ENCODE data around the gene GPALPP1.
"Not testable (repeated sequence)": the region's sequence is repeated elsewhere in the genome, so short reads cannot be mapped to it uniquely, and the experiment has no call there.

Gene GPALPP1

DNA sequence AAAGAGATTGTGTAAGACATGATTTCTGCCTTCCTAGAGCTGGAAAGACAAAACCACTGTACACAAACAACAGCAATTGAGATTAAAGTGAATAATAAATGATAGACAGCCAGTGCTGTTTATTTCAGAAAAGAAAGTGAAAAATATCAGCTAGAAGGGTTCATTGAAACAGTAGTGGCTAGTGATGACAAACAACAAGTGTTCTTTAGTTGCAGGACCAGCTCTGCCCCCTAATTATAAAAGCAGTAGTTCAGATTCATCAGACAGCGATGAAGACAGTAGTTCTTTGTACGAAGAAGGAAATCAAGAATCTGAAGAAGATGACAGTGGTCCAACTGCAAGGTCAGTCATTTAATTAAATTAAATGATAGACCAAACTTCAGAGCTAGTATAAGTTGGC, 14.8 kb downstream of the GPALPP1 start:
- Histone ChIP-seq H3K27ac (ENCODE audit: low read length) (no peak overlapping the region), H3K4me3 (ENCODE audit: low read length) (no peak overlapping the region), H3K36me3 (ENCODE audit: control insufficient read depth, insufficient read depth, low read length) (no peaks in the 10 kb centered on the region; the same call in 1 of the 2 replicates), H3K4me1 (ENCODE audit: control insufficient read depth, insufficient read depth, low read length) (no peaks in the 10 kb centered on the region), H3K27me3 (ENCODE audit: control insufficient read depth, insufficient read depth, low read length) (no peaks in the 10 kb centered on the region), H3K9me3 (ENCODE audit: control insufficient read depth, insufficient read depth, low read length) (no peaks in the 10 kb centered on the region)
- DNase-seq (ENCODE audit: low read depth, low spot score) = no peak
- no CpG with 5 or more reads among the region's 2 CpGs for WGBS (ENCODE audit: insufficient coverage, insufficient read length)

- no peak for DNase-seq (ENCODE audit: low read depth, low spot score)
- H3K27me3 ChIP-seq (ENCODE audit: control insufficient read depth, insufficient read depth, low read length) = no peaks in the 10 kb centered on the region
- no peaks in the 10 kb centered on the region for H3K9me3 ChIP-seq (ENCODE audit: control insufficient read depth, insufficient read depth, low read length)
- H3K4me3 ChIP-seq (ENCODE audit: low read length) = no peak overlapping the region
- no peaks in the 10 kb centered on the region; the same call in 1 of the 2 replicates for H3K36me3 ChIP-seq (ENCODE audit: control insufficient read depth, insufficient read depth, low read length)
- no peaks in the 10 kb centered on the region for H3K4me1 ChIP-seq (ENCODE audit: control insufficient read depth, insufficient read depth, low read length)
- no peak overlapping the region for H3K27ac ChIP-seq (ENCODE audit: low read length)
These were observed 17.9 kb downstream of the GPALPP1 start for GRCh38 chr13:45007225-45007624.

DNA sequence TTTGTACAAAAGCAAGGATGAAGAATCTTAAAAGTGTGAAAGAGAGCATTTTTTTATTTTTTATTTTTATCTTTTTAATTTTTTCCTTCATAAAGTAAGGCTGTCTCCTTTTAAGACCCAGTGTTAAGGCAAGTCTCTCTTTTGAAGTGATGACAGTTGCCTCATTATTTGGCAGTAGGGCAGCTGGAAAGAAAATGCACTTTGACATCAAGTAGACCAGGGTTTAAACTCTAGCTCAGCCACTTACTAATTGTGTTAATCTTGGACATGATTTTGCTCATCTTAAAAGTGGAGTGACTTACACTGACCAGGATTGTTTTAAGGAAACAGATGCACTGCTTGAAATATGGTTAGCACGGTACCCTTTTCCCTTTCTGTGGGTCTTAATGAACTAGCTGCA, 18.5 kb downstream of the GPALPP1 start:
- DNase-seq (ENCODE audit: low read depth, low spot score) = no peak
- H3K9me3 ChIP-seq (ENCODE audit: control insufficient read depth, insufficient read depth, low read length) = no peaks in the 10 kb centered on the region
- no peaks in the 10 kb centered on the region for H3K27me3 ChIP-seq (ENCODE audit: control insufficient read depth, insufficient read depth, low read length)
- no peak overlapping the region for H3K4me3 ChIP-seq (ENCODE audit: low read length)
- no peaks in the 10 kb centered on the region for H3K4me1 ChIP-seq (ENCODE audit: control insufficient read depth, insufficient read depth, low read length)
- H3K27ac ChIP-seq (ENCODE audit: low read length) = no peak overlapping the region
- no peaks in the 10 kb centered on the region for H3K36me3 ChIP-seq (ENCODE audit: control insufficient read depth, insufficient read depth, low read length)
- no CpG with 5 or more reads among the region's 1 CpG for WGBS (ENCODE audit: insufficient coverage, insufficient read length)

DNA sequence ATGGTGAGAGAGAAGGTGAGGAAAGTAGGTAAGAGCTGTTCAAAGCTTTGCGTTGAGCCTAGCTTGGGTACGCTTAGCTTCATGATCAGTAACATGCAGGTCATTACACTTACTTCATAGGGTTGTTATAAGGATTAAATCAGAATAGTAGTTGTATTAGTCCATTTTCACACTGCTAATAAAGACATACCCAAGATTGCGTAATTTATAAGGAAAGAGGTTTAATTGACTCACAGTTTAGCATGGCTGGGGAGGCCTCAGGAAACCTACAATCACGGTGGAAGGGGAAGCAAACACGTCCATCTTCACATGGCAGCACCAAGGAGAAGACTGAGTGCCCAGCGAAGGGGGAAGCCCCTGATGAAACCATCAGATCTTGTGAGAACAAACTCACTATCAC, 21.9 kb downstream of the GPALPP1 start:
- WGBS (ENCODE audit: insufficient coverage, insufficient read length) = no CpG with 5 or more reads among the region's 6 CpGs
- H3K27ac ChIP-seq (ENCODE audit: low read length) = no peak overlapping the region
- no peak overlapping the region for H3K4me3 ChIP-seq (ENCODE audit: low read length)
- H3K9me3 ChIP-seq (ENCODE audit: control insufficient read depth, insufficient read depth, low read length) = no peaks in the 10 kb centered on the region
- H3K4me1 ChIP-seq (ENCODE audit: control insufficient read depth, insufficient read depth, low read length) = no peaks in the 10 kb centered on the region
- no peaks in the 10 kb centered on the region; the same call in 1 of the 2 replicates for H3K36me3 ChIP-seq (ENCODE audit: control insufficient read depth, insufficient read depth, low read length)
- no peaks in the 10 kb centered on the region for H3K27me3 ChIP-seq (ENCODE audit: control insufficient read depth, insufficient read depth, low read length)
- no peak for DNase-seq (ENCODE audit: low read depth, low spot score)

DNA sequence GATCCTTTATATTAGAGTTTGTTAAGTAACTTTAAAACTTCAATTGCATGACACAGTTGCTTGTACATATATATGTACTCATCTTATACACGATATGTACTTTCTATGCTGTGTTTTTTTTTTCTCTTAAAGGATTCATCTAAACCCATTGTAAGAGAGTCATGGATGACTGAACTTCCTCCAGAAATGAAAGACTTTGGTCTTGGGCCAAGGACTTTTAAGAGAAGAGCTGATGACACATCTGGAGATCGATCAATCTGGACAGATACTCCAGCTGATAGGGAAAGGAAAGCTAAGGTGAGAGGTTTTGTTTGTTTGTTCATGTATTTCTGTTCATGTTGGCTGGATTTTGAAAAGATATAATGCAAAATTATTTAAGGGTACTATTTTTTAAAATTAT, 26.0 kb downstream of the GPALPP1 start:
- Histone ChIP-seq H3K27me3 (ENCODE audit: control insufficient read depth, insufficient read depth, low read length) (no peaks in the 10 kb centered on the region), H3K4me3 (ENCODE audit: low read length) (no peak overlapping the region), H3K27ac (ENCODE audit: low read length) (no peak overlapping the region), H3K9me3 (ENCODE audit: control insufficient read depth, insufficient read depth, low read length) (no peaks in the 10 kb centered on the region), H3K36me3 (ENCODE audit: control insufficient read depth, insufficient read depth, low read length) (no peaks in the 10 kb centered on the region; the same call in 1 of the 2 replicates), H3K4me1 (ENCODE audit: control insufficient read depth, insufficient read depth, low read length) (no peaks in the 10 kb centered on the region)
- no CpG with 5 or more reads among the region's 2 CpGs for WGBS (ENCODE audit: insufficient coverage, insufficient read length)
- no peak for DNase-seq (ENCODE audit: low read depth, low spot score)

DNA sequence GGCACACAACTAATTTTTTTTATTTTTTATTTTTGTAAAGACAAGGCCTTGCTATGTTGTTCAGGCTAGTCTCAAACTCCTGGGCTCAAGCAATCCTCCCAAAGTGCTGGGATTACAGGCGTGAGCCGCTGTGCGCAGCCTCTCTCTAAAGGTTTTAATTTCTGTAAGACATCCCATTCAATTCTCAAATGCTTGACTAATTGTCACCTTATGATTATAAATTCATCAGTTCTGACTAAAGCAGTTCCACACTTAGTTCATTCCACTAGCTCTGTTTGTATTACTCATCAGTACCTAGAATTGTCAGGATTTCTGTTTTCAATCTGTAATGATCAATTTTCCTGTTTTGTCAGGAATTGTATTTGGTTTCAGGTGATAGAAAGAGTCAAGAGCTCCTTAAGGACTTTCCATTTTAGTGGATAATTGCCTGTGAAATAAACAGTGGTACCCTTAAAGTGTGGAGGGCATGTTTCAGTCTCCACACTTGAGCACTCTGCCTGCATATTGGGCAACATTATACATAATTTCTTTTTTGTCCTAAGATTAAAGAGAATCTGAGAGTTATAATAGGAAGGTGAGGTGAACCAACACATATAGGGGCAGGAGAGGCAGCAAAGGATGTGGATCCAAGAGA, 27.6 kb downstream of the GPALPP1 start:
- WGBS (ENCODE audit: insufficient coverage, insufficient read length) = no CpG with 5 or more reads among the region's 3 CpGs
- H3K27ac ChIP-seq (ENCODE audit: low read length) = no peak overlapping the region
- no peaks in the 10 kb centered on the region for H3K27me3 ChIP-seq (ENCODE audit: control insufficient read depth, insufficient read depth, low read length)
- no peaks in the 10 kb centered on the region; the same call in 1 of the 2 replicates for H3K36me3 ChIP-seq (ENCODE audit: control insufficient read depth, insufficient read depth, low read length)
- no peak for DNase-seq (ENCODE audit: low read depth, low spot score)
- no peak overlapping the region for H3K4me3 ChIP-seq (ENCODE audit: low read length)
- no peaks in the 10 kb centered on the region for H3K9me3 ChIP-seq (ENCODE audit: control insufficient read depth, insufficient read depth, low read length)
- no peaks in the 10 kb centered on the region for H3K4me1 ChIP-seq (ENCODE audit: control insufficient read depth, insufficient read depth, low read length)

DNA sequence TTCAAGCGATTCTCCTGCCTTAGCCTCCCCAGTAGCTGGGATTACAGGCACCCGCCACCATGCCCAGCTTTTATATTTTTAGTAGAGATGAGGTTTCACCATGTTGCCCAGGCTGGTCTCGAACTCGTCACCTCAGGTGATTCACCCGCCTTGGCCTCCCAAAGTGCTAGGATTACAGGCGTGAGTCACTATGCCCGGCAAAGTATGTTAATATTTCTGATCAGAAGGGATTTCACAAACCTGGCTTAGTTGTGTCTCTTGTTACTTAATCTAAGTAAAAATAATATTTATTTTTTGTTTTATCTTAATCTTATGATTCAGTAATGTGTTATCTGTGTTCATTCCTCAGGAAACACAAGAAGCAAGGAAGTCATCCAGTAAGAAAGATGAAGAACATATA, 30.6 kb downstream of the GPALPP1 start:
- WGBS (ENCODE audit: insufficient coverage, insufficient read length) = no CpG with 5 or more reads among the region's 7 CpGs
- DNase-seq (ENCODE audit: low read depth, low spot score); H3K9me3 ChIP-seq (ENCODE audit: control insufficient read depth, insufficient read depth, low read length); H3K27me3 ChIP-seq (ENCODE audit: control insufficient read depth, insufficient read depth, low read length); H3K4me3 ChIP-seq (ENCODE audit: low read length); H3K36me3 ChIP-seq (ENCODE audit: control insufficient read depth, insufficient read depth, low read length); H3K27ac ChIP-seq (ENCODE audit: low read length); H3K4me1 ChIP-seq (ENCODE audit: control insufficient read depth, insufficient read depth, low read length): not testable (repeated sequence)

DNA sequence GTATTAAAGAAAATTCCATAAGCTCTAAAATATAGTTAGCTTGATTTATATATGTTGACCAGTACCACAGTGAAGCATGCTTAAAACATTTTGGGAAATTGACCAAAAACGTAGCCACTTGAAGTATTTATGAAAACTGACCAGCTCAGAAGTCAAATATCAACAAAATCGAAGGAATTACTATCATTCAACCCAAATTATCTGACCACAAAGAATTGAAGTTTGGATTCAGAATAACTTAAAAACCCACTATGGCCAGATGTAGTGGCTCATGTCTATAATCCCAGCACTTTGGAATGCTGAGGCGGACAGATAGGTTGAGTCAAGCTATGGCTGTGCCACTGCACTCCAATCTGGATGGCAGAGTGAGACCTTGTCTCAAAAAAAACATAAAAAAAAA, 31.9 kb downstream of the GPALPP1 start:
- no peaks in the 10 kb centered on the region for H3K27me3 ChIP-seq (ENCODE audit: control insufficient read depth, insufficient read depth, low read length)
- no peaks in the 10 kb centered on the region for H3K9me3 ChIP-seq (ENCODE audit: control insufficient read depth, insufficient read depth, low read length)
- no peak for DNase-seq (ENCODE audit: low read depth, low spot score)
- no peak overlapping the region for H3K4me3 ChIP-seq (ENCODE audit: low read length)
- H3K27ac ChIP-seq (ENCODE audit: low read length) = no peak overlapping the region
- no peaks in the 10 kb centered on the region for H3K4me1 ChIP-seq (ENCODE audit: control insufficient read depth, insufficient read depth, low read length)
- no peaks in the 10 kb centered on the region for H3K36me3 ChIP-seq (ENCODE audit: control insufficient read depth, insufficient read depth, low read length)
- no CpG with 5 or more reads among the region's 3 CpGs for WGBS (ENCODE audit: insufficient coverage, insufficient read length)

GRCh38 chr13:45024847-45025246, 35.5 kb downstream of the GPALPP1 start:
- WGBS (ENCODE audit: insufficient coverage, insufficient read length) = no CpG with 5 or more reads among the region's 2 CpGs
- Histone ChIP-seq H3K36me3 (ENCODE audit: control insufficient read depth, insufficient read depth, low read length) (no peaks in the 10 kb centered on the region), H3K27ac (ENCODE audit: low read length) (no peak overlapping the region), H3K4me3 (ENCODE audit: low read length) (no peak overlapping the region), H3K9me3 (ENCODE audit: control insufficient read depth, insufficient read depth, low read length) (no peaks in the 10 kb centered on the region), H3K27me3 (ENCODE audit: control insufficient read depth, insufficient read depth, low read length) (no peaks in the 10 kb centered on the region), H3K4me1 (ENCODE audit: control insufficient read depth, insufficient read depth, low read length) (no peaks in the 10 kb centered on the region)
- no peak for DNase-seq (ENCODE audit: low read depth, low spot score)

DNA sequence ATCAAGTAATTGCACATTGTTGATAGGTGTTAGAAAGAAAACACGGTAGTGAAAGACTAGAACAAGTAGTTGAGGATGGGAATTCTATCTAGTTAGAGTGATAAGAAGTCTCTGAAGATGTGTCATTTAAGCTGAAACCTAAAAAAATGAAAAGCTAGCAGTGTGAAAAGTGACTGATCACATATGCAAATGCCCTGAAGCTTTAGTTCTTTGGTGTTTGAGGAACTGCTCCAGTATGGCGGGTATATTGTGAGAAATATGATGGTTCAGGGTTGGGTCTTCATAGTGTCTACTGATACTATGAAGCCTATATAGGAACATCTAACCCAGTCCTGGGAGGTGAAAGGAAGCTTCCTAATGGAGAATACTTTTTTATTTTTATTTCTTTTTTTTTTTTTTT, 45.0 kb downstream of the GPALPP1 start:
- no CpG with 5 or more reads among the region's 2 CpGs for WGBS (ENCODE audit: insufficient coverage, insufficient read length)
- H3K27ac ChIP-seq (ENCODE audit: low read length) = no peak overlapping the region
- no peaks in the 10 kb centered on the region for H3K4me1 ChIP-seq (ENCODE audit: control insufficient read depth, insufficient read depth, low read length)
- DNase-seq (ENCODE audit: low read depth, low spot score) = no peak
- H3K36me3 ChIP-seq (ENCODE audit: control insufficient read depth, insufficient read depth, low read length) = no peaks in the 10 kb centered on the region
- no peaks in the 10 kb centered on the region for H3K9me3 ChIP-seq (ENCODE audit: control insufficient read depth, insufficient read depth, low read length)
- H3K4me3 ChIP-seq (ENCODE audit: low read length) = no peak overlapping the region
- no peaks in the 10 kb centered on the region for H3K27me3 ChIP-seq (ENCODE audit: control insufficient read depth, insufficient read depth, low read length)

GRCh38 chr13:45036206-45036605, 46.9 kb downstream of the GPALPP1 start:
- Histone ChIP-seq H3K4me3 (ENCODE audit: low read length) (no peak overlapping the region), H3K4me1 (ENCODE audit: control insufficient read depth, insufficient read depth, low read length) (no peaks in the 10 kb centered on the region), H3K27me3 (ENCODE audit: control insufficient read depth, insufficient read depth, low read length) (no peaks in the 10 kb centered on the region), H3K27ac (ENCODE audit: low read length) (no peak overlapping the region), H3K36me3 (ENCODE audit: control insufficient read depth, insufficient read depth, low read length) (no peaks in the 10 kb centered on the region), H3K9me3 (ENCODE audit: control insufficient read depth, insufficient read depth, low read length) (no peaks in the 10 kb centered on the region)
- no peak for DNase-seq (ENCODE audit: low read depth, low spot score)
